Measurements from ENCODE around the gene GNAZ. TPM values are rescaled to one million over a fixed set of nuclear protein-coding genes. Genes with fewer than 3 reads are reported as not detected.
"Not testable (repeated sequence)": the region's sequence is repeated elsewhere in the genome, so short reads cannot be mapped to it uniquely, and the experiment has no call there.

GNAZ gene
- total RNA-seq = 10 to 100 TPM; 22.8 to 27.6 (median 24.9) TPM
- polyA plus RNA-seq = 1 to 10 TPM in 1 of 3 donors, under 1 TPM in 2; under 0.01 to 2.6 (median 0.46) TPM

DNA sequence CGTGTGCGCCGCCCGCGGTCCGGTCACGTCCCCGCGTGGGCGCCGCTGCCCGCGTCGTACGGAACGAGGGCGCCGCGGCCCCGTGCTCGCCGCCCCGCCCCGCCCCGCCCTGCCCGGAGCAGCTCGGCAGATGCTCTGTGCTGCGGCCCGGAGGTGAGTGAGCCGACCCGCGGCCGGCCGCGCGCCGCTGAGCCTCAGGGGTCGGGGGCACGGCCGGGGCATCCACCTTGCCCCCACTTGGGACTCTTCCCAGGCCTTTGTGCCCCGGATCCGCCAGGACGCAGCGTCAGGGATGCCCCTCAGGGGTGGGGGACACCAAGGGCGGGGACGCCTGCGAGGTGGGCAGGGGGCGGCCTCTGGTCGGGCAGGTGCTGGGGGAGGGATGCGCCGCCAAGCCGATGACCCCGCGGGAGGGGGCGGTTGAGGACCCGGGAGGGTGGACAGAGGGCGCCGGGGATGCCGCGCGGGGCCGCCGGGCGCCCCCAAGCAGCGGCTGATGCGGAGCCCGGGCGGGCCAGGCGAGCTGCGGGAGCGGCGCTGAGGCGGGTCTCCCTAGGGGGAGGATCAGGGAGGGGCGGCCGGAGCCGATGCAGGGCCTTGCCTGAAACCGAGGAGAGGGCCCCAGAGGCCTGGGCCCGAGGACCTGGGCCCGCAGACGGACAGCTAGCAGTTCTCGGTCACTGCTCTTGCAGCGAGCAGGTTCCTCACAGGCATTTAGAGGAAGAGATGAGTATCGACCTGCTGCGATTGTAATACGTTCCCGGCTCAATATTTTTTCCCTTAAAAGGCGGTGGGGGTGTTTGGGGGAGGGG, at the start of gene GNAZ:
TSS of gene GNAZ (plus strand) at position 102 of the 812 bp plus-strand sequence. CDS start 25,177 bp downstream, outside the sequence.
- TF ChIP-seq EP300 (IDR thresholded peaks at IDR 0.05) = no peak
- TF ChIP-seq, protein P1, sequence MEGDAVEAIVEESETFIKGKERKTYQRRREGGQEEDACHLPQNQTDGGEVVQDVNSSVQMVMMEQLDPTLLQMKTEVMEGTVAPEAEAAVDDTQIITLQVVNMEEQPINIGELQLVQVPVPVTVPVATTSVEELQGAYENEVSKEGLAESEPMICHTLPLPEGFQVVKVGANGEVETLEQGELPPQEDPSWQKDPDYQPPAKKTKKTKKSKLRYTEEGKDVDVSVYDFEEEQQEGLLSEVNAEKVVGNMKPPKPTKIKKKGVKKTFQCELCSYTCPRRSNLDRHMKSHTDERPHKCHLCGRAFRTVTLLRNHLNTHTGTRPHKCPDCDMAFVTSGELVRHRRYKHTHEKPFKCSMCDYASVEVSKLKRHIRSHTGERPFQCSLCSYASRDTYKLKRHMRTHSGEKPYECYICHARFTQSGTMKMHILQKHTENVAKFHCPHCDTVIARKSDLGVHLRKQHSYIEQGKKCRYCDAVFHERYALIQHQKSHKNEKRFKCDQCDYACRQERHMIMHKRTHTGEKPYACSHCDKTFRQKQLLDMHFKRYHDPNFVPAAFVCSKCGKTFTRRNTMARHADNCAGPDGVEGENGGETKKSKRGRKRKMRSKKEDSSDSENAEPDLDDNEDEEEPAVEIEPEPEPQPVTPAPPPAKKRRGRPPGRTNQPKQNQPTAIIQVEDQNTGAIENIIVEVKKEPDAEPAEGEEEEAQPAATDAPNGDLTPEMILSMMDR (IDR thresholded peaks at IDR 0.05) = no peak
- no peak for TF ChIP-seq POLR2AphosphoS5 (IDR thresholded peaks at IDR 0.05)
- TF ChIP-seq POLR2A (IDR thresholded peaks at IDR 0.05) = no peak
- peak; percentile 67 for DNase-seq
- Histone ChIP-seq H3K4me3 (peak within 1 kb of the TSS; percentile 61 to 93 (median 76)), H3K4me1 (peaks cover 0 to 37% (median 21%) of the 10 kb centered on the region in 4 donors), H3K9me3 (no peaks in the 10 kb centered on the region), H3K27me3 (no peaks in the 10 kb centered on the region), H3K27ac (peak within 1 kb of the TSS; percentile 73 to 78 (median 76)), H3K36me3 (no peaks in the 10 kb centered on the region)
- intact Hi-C loops (cut with DNase I) = loop anchor here (2.0 kb wide), 1 partner anchor 28 kb away; no protein-coding TSS in a partner anchor
- WGBS, 2 donors = 2% methylated on average over 87 of the region's 87 CpGs

DNA sequence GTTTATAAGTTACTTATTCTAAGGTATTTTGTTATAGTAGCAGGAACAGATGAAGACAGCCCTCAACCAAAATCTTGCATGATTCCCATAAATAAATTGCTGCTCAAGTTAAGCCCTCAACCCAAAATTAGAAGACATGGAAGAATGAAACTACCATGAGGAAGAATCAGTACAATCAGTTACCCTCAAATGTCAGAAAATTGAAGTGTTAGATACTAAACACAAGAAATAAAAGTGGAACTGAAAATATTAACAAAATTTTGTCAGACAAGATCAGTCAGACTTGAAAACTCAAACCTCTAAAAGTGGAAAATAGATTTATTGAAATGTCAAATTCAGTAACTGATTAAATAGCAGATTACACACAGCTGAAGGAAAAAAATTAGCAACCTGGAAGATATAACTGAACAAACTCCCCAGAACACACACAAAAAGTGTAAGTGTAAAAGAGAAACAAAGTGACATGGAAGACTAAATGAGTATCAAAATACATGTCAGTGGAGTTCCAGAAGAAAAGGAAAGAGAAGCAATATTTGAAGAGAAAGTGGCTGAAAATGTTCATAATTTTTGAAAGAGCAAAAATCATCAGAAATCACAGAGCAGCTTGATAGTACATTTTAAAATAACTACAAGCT, 49.5 kb upstream of the GNAZ start:
- no peak overlapping the region for H3K27ac ChIP-seq
- H3K27me3 ChIP-seq = no peaks in the 10 kb centered on the region
- no peak for DNase-seq
- H3K36me3 ChIP-seq = no peaks in the 10 kb centered on the region
- no peaks in the 10 kb centered on the region for H3K9me3 ChIP-seq
- TF ChIP-seq, protein P1 (IDR thresholded peaks at IDR 0.05) = no peak
- TF ChIP-seq EP300 (IDR thresholded peaks at IDR 0.05) (no peak), POLR2A (IDR thresholded peaks at IDR 0.05) (no peak), POLR2AphosphoS5 (IDR thresholded peaks at IDR 0.05) (no peak)
- no peaks in the 10 kb centered on the region for H3K4me1 ChIP-seq
- no peak overlapping the region for H3K4me3 ChIP-seq
- intact Hi-C loops (cut with DNase I) = no loop called here

DNA sequence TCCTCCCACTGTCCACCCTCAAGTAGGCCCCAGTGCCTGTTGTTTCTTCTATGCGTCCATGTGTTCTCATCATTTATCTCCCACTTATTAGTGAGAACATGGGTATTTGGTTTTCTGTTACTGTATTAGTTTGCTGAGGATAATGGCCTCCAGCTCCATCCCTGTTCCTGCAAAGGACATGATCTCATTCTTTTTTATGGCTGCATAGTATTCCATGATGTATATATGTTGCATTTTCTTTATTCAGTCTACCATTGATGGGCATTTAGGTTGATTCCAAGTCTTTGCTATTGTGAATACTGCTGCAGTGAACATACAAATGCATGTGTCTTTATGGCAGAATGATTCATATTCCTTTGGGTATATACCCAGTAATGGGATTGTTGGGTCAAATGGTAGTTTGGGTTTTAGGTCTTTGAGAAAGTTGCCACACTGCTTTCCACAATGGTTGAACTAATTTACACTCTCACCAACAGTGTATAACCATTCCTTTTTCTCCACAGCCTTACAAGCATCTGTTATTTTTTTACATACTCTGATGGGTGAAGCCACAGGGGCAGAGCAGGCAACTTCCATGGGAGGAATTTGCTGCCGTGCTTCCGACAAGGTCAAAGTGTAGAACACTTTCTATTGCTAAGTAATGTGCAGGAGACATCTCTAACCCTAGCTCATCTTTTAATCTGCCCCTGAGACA, 48.5 kb upstream of the GNAZ start:
- DNase-seq; H3K9me3 ChIP-seq; H3K27me3 ChIP-seq; H3K36me3 ChIP-seq; H3K4me3 ChIP-seq; H3K27ac ChIP-seq; intact Hi-C loops (cut with DNase I); H3K4me1 ChIP-seq: not testable (repeated sequence)
- 61 to 73% methylated on average over 3 of the region's 3 CpGs for WGBS, 2 donors

DNA sequence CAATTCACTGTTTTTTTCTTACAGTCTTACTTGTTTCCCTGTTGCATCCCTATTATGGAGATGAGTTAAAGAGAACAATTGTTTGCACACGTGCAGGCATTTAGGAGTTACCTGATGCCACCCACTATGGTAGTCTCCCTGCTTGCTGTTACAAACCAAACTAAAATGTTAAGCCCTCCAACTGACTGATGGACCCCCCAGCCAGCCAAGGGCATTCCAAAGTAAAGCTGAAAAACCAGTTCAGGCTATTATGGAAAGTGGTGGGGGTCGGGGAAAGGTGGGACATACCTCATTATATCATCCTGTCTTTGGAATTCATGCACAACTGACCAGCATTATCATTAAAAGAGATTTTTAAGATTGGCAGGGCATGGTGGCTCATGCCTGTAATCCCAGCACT, 47.0 kb upstream of the GNAZ start:
- intact Hi-C loops (cut with DNase I) = no loop called here
- no peaks in the 10 kb centered on the region for H3K9me3 ChIP-seq
- H3K4me1 ChIP-seq = no peaks in the 10 kb centered on the region
- no peak for DNase-seq
- no peaks in the 10 kb centered on the region for H3K36me3 ChIP-seq
- WGBS, 2 donors = 57 to 79% methylated on average over 2 of the region's 2 CpGs
- no peak overlapping the region for H3K4me3 ChIP-seq
- H3K27ac ChIP-seq = no peak overlapping the region
- no peaks in the 10 kb centered on the region for H3K27me3 ChIP-seq
- no peak for TF ChIP-seq POLR2AphosphoS5 (IDR thresholded peaks at IDR 0.05)
- TF ChIP-seq EP300 (IDR thresholded peaks at IDR 0.05) = no peak
- TF ChIP-seq, protein P1 (IDR thresholded peaks at IDR 0.05) = no peak
- no peak for TF ChIP-seq POLR2A (IDR thresholded peaks at IDR 0.05)

DNA sequence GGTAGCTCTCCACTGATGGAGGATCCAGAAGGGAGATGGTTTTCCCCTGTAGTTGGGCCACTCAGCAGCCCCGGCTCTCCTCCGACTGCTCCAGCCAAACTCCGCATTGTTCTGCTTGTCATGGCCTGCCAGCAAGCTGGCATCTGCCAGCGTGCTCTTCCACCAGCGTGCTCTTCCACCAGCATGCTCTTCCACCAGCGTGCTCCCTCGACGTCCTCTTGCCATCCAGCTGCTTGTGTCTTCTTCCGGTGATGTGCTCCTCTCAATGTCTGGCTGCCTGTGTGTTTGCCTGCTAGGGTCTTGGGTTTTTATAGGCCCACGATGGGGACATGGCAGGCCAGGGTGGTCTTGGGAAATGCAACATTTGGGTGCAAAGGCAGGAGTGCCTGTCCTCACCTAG, 43.5 kb upstream of the GNAZ start:
- Histone ChIP-seq H3K4me1 (no peaks in the 10 kb centered on the region), H3K9me3 (no peaks in the 10 kb centered on the region), H3K27me3 (no peaks in the 10 kb centered on the region), H3K36me3 (no peaks in the 10 kb centered on the region), H3K27ac (no peak overlapping the region), H3K4me3 (no peak overlapping the region)
- intact Hi-C loops (cut with DNase I) = no loop called here
- WGBS, 2 donors = 93 to 96% methylated on average over 10 of the region's 10 CpGs
- no peak for DNase-seq
- TF ChIP-seq POLR2A (IDR thresholded peaks at IDR 0.05) = no peak
- TF ChIP-seq, protein P1 (IDR thresholded peaks at IDR 0.05) = no peak
- TF ChIP-seq EP300 (IDR thresholded peaks at IDR 0.05) = no peak
- TF ChIP-seq POLR2AphosphoS5 (IDR thresholded peaks at IDR 0.05) = no peak

DNA sequence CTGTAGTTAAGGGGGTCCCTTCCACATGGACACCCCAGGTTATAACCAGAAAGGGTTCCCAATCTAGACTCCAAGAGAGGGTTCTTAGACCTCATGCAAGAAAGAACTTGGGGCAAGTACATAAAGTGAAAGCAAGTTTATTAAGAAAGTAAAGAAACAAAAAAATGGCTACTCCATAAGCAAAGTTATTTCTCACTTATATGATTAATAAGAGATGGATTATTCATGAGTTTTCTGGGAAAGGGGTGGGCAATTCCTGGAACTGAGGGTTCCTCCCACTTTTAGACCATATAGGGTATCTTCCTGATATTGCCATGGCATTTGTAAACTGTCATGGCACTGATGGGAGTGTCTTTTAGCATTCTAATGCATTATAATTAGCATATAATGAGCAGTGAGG, 42.5 kb upstream of the GNAZ start:
- DNase-seq; H3K9me3 ChIP-seq; H3K27me3 ChIP-seq; H3K4me1 ChIP-seq; intact Hi-C loops (cut with DNase I); H3K27ac ChIP-seq; H3K4me3 ChIP-seq; H3K36me3 ChIP-seq: not testable (repeated sequence)
